ENCODE data around the gene ZNF316. TPM values are rescaled to one million over a fixed set of nuclear protein-coding genes. Genes with fewer than 3 reads are reported as not detected.
A peak's percentile ranks its signal among the peaks of the same experiment; 100 is the strongest.

The ZNF316 gene
- total RNA-seq, 2 donors from 2014 or later, result 54.4 to 64.6 TPM

DNA sequence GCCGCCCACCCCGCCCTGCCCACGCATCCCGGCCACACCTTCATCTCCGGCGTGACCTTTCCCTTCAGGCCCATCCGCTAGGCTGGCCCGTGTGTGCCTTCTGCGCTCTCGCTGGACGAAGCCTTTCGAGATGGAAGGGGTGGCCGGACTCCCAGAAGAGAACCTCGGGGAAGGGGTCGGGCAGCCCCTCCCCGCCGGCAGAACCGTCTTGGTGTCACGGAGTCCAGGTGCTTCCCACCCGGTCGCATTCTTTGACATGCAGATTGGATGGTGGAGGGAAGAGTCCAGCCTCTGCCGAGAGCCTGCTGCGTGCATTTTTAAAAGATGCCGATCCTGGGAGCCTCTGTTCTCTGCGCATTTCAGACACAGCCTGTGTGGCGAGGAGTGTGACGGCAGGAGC, 29.0 kb upstream of the ZNF316 start:
- Histone ChIP-seq H3K36me3 (peaks cover 22% of the 10 kb centered on the region), H3K4me1 (ENCODE audit: control insufficient read depth in 1 of 2, low read depth in 2 of 2) (no peaks in the 10 kb centered on the region), H3K4me3 (no peak overlapping the region), H3K9me3 (no peaks in the 10 kb centered on the region), H3K27ac (no peak overlapping the region), H3K27me3 (replicated peaks; ENCODE audit: insufficient read depth) (no peaks in the 10 kb centered on the region)
- DNase-seq (ENCODE audit: low spot score) (no peak), ATAC-seq (ENCODE audit: insufficient number of reproducible peaks, low FRiP score, low read depth) (no peak)
- no peak for TF ChIP-seq CTCF (IDR thresholded peaks at IDR 0.05)

DNA sequence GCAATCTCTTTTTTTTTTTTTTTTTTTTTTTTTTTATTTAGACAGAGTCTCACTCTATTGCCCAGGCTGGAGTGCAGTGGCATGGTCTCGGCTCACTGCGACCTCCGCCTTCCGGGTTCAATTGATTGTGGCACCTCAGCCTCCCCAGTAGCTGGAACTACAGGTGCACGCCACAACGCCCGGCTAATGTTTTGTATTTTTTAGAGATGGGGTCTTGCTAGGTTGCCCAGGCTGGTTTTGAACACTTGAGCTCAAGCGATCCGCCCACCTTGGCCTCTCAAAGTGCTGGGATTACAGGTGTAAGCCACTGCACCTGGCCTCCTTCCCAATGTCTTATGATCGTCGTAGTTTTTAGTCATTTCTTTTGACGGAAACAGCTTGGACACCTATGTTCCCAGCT, 28.3 kb upstream of the ZNF316 start:
- Histone ChIP-seq H3K36me3 (peaks cover 21% of the 10 kb centered on the region), H3K27me3 (replicated peaks; ENCODE audit: insufficient read depth) (no peaks in the 10 kb centered on the region), H3K27ac (no peak overlapping the region), H3K4me1 (ENCODE audit: control insufficient read depth in 1 of 2, low read depth in 2 of 2) (no peaks in the 10 kb centered on the region), H3K9me3 (no peaks in the 10 kb centered on the region), H3K4me3 (no peak overlapping the region)
- no peak for DNase-seq (ENCODE audit: low spot score)
- no peak for TF ChIP-seq CTCF (IDR thresholded peaks at IDR 0.05)
- no peak for ATAC-seq (ENCODE audit: insufficient number of reproducible peaks, low FRiP score, low read depth)

- Histone ChIP-seq H3K9me3 (no peaks in the 10 kb centered on the region), H3K4me1 (ENCODE audit: control insufficient read depth in 1 of 2, low read depth in 2 of 2) (peaks cover 4 to 20% of the 10 kb centered on the region in 2 donors), H3K27me3 (replicated peaks; ENCODE audit: insufficient read depth) (no peaks in the 10 kb centered on the region), H3K36me3 (peaks cover 8% of the 10 kb centered on the region), H3K4me3 (no peak overlapping the region), H3K27ac (no peak overlapping the region)
- DNase-seq (ENCODE audit: low spot score) (no peak), ATAC-seq (ENCODE audit: insufficient number of reproducible peaks, low FRiP score, low read depth) (no peak)
- no peak for TF ChIP-seq CTCF (IDR thresholded peaks at IDR 0.05)
These were observed 24.3 kb upstream of the ZNF316 start for GRCh38 chr7:6612819-6613218.

- H3K27ac ChIP-seq, result no peak overlapping the region
- ATAC-seq (ENCODE audit: insufficient number of reproducible peaks, low FRiP score, low read depth), result no peak
- H3K4me3 ChIP-seq, result no peak overlapping the region
- H3K27me3 ChIP-seq (replicated peaks; ENCODE audit: insufficient read depth), result no peaks in the 10 kb centered on the region
- peaks cover 4% of the 10 kb centered on the region for H3K36me3 ChIP-seq
- no peak for TF ChIP-seq CTCF (IDR thresholded peaks at IDR 0.05)
- DNase-seq (ENCODE audit: low spot score), result no peak
- H3K4me1 ChIP-seq (ENCODE audit: control insufficient read depth in 1 of 2, low read depth in 2 of 2), result peaks cover 4 to 20% of the 10 kb centered on the region in 2 donors
- H3K9me3 ChIP-seq, result no peaks in the 10 kb centered on the region
These were observed 23.4 kb upstream of the ZNF316 start for GRCh38 chr7:6613706-6614105.

DNA sequence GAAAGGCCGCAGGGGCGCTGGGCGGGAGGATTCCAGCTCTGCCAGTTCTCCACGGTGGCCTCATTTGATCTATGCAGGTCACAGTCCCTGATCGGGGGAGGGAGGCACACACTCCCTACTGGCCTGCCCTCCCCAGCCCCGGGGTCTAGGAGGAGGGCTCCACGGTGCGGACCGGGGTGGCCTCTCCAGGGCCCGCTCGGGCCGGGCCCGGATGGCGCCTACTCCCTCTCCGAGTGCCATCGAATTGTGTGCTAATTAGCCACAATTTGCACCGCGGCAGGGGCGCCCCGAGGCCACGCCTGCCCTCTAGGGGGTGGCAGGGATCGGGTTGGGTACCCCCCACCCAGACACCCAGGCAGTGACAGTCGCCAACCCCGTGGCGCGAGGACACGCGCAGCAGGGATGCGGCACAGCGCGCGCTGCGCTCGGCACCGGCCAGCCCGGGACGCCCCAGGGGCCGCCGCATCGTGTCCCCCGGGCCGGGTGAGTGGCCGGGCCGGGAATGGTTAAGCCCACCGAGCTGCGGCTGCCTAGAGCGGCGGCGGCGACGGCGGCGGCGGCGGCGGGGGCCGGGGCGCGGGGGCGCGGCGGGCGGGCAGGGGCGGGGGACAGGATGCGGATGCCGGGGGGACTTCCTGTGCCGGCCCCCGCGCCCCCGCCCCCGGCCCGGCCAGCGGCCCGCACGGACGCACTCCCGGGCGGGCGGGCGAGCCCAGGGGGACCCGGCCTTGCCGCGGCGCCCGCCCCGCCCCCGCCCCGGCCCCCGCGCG, 22.0 kb upstream of the ZNF316 start, which contains the start of gene ZNF853:
ZNF853 (plus strand) TSS at position 658 of the 770 bp plus-strand sequence. CDS start 565 bp downstream, outside the sequence.
- Histone ChIP-seq H3K27me3 (replicated peaks; ENCODE audit: insufficient read depth) (no peaks in the 10 kb centered on the region), H3K4me3 (peak within 1 kb of the TSS; percentile 78), H3K4me1 (ENCODE audit: control insufficient read depth in 1 of 2, low read depth in 2 of 2) (peaks cover 4 to 20% of the 10 kb centered on the region in 2 donors), H3K27ac (peak within 1 kb of the TSS in 1 of 2 donors; percentile 27), H3K9me3 (no peaks in the 10 kb centered on the region), H3K36me3 (no peaks in the 10 kb centered on the region)
- TF ChIP-seq CTCF (IDR thresholded peaks at IDR 0.05), result no peak
- no peak for DNase-seq (ENCODE audit: low spot score)
- ATAC-seq (ENCODE audit: insufficient number of reproducible peaks, low FRiP score, low read depth), result no peak

Data from thoracic aorta (tissue), 2 donors.